HG03139 (cell line): ENCODE results near the gene SLCO4A1.
"Not testable (repeated sequence)": the region's sequence is repeated elsewhere in the genome, so short reads cannot be mapped to it uniquely, and the experiment has no call there.

Experiments used
- ATAC-seq: cut with Tn5 transposase; IDR thresholded peaks from one replicate; pipeline ENCODE4 v1.9.1; 2021; ENCODE audit not compliant: unreplicated experiment

The SLCO4A1 gene

DNA sequence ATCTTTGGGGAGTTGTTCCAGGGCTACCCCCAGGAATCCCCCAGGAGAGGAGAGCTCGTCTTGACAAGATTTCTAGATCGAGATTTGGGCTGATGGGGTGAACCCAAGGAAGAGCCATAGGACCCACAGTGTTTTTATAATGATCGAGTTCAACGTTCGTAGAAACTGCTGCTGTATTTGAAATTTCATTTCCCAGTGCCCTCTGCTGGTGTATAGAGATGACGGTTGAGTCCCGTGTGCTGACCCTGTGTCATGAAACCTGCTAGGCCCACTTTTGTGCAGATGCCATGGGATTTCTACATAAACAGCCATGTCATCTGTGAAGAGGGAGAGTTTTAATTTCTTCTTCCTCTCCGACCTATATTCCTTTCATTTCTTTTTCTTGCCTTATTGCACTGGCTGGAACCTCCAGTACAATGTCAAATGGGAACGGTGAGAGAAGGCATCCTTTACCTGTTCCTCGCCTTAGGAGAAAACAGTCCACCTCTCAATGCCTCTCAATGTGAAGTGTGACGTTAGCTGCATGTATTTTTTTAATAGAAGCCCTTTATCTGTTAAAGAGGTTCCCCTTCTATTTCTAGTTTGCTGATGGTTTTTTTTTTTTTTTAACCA, 37.8 kb downstream of the SLCO4A1 start:
- no peak for ATAC-seq

DNA sequence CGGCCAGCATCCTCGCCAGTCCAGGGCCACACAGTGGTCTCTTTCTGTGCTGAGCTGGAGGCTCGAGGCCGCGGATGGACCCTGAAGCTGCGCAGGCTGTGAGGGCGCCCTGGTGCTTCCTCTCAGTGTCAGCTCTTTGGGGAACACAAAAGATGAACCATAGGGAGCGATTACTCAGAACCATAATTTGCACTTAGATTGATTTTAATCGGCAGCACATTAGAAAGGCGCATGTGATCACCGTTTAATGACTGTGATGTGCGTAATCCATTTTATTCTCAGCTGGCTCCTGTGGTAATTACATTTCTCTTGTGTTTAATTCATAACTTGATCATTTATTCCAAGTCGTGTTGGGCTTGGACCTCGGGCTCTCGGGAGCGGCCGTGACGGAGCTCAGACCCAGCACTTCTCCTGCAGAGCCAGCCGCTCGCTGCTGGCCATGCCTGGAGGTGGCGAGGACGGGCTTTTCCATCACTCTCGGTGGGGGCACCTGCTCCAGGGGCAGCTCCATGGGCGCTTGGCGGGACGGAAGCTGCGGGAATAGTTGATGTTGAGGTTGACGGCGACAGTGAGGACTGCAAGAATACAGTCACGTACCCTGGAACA, 40.7 kb downstream of the SLCO4A1 start:
- no peak for ATAC-seq

DNA sequence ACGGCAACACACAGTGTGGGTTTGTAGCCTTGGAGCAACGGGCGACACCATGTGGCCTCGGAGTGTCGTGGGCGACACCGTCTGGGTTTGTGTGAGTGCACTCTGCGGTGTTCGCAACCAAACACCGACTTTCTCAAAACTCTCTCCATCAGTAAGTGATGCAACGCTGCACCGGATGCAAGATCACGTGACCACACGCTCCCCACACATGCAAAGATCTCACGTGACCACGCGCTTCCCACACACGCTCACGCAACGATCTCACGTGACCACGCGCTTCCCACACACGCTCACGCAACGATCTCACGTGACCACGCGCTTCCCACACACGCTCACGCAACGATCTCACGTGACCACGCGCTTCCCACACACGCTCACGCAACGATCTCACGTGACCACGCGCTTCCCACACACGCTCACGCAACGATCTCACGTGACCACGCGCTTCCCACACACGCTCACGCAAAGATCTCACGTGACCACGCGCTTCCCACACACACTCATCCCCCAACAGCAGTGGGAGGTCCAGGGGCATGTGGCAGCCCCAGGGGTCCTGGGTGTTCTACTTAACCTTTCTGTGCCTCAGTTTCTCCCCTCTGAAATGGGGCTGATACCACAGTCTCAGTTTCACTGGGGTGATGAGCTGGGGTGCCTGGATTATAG, 41.5 kb downstream of the SLCO4A1 start:
- ATAC-seq: not testable (repeated sequence)

DNA sequence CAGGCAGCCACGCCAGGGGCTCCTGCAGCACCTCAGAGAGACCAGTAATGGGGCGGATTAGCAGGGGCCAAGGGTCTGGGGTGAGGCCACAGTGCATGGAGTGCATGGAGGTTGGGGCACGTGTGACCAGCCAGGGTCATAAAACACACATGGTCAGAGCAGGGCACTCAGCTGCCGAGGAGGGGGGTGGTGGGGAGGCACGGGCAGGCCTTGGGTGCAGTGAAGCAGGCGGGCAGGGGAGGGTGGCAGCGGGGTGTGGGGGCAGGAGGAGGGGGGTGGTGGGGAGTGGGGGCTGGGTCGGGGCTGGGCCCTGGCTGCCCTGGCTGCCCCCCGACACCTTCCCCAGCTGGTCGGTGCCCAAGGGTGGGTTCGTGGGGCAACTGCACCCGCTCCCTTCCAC, 42.7 kb downstream of the SLCO4A1 start:
- no peak for ATAC-seq

DNA sequence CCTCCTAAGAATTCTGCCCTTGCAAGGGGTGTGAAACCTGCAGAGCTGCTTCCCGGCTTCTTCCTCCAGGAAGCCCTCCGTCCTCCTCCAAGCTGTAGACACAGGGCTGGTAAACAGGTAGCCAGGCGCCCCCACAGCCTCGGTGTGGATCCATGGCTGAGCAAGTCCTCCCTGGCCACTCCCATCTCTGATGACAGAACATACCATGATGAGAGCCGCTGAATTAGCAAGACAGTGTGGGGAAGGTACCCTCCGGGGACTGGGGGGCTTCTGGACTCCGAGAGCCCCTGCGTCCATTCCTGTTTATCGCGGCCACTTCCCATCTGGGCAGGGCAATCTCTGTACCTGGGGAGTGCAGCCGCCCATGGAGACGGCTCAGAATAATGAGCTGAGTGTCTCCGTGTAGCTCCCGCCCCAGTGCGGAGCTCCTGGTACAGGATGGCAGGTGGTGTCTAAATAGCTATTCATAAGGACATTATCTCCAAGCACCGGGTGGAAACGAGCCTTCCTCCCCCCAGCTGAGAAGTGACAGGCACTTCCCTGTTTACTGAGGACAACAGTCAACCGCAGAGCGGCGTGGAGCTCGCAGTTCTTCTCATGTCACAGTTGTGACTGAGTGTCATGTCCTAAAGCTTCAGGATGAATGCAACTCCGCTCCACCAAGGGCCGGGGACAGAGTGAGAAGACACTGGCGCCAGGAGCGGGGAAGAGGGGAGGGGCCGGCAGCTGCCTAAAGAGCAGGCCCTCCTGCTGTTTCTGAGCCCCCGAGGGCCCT, 43.7 kb downstream of the SLCO4A1 start:
- no peak for ATAC-seq

DNA sequence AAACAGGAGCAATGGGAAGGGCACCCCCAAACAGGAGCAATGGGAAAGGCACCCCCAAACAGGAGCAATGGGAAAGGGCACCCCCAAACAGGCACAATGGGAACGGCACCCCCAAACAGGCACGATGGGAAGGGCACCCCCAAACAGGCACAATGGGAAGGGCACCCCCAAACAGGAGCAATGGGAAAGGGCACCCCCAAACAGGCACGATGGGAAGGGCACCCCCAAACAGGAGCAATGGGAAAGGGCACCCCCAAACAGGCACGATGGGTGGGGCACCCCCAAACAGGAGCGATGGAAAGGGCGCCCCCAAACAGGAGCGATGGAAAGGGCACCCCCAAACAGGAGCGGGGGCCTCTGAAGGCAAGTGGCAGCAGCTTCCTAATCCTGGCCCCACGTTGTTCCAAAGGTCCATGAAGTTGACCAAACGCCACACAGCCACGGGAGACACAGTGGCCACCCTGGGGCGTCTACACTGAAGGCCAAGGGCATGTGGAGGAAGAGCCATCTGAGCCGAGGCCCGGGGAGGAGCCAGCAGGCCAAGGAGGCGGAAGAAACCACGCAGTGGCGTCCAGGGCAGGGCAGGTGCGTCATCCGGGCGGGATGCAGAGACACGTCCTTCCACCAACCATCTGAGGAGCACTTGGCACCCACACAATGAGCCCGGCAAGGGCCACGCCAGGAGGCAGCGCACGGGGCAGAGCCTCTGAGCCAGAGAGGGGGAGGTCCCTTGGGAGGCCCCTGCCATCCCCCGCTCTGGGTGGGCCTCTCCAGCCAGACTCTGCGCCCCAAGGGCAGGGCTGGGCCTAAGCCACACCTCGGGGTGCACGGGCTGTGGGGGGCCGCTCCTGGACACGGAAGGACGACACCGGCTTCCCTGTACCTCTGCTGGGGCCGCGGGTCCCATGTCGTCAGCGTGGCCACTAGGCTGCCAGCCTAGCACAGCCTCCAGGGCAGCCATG, 44.8 kb downstream of the SLCO4A1 start:
- ATAC-seq: no peak

DNA sequence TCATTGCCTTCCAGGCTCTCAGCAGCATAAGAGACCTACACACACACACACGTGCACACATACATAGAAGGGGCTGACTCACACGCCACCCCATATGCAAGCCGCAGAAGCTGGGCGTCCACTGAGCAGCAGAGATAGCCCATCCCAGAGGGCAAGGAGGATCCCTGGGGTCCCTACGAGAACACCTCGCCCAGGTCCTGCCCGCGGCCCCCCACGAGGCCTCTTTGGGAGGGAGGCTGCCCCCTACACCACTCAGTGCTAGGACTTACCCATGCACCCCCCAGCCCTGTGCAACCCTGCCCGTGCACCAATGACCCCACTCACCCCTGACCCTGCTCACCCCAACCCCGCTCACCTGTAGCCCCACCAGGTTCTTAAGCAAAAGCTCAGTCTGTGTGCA, 45.8 kb downstream of the SLCO4A1 start:
- ATAC-seq: no peak

DNA sequence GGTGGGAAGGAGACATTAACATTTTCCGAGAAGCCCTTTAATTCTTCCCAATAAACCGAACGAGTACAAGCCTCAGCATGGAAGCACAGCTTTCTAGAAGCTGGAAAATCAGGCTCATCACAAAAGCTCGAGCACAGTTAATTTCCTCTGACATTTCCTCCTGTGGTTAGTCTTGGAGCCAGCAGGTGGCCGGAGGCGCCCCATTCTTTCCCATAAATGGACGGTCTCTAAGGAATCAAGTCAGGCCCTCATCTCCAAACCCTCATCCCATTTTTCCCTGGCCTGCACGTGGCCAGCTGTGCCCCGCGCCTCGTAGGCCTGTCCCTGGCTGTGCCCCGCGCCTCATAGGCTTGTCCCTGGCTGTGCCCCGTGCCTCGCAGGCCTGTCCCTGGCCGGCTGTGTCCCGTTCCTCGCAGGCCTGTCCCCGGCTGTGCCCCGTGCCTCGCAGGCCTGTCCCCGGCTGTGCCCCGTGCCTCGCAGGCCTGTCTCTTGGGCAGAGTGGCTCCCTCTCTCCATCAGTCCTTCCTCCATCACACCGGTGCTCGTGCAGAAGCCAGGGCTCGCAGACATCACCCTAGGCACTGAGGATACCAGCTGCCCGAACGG, 46.7 kb downstream of the SLCO4A1 start:
- no peak for ATAC-seq

DNA sequence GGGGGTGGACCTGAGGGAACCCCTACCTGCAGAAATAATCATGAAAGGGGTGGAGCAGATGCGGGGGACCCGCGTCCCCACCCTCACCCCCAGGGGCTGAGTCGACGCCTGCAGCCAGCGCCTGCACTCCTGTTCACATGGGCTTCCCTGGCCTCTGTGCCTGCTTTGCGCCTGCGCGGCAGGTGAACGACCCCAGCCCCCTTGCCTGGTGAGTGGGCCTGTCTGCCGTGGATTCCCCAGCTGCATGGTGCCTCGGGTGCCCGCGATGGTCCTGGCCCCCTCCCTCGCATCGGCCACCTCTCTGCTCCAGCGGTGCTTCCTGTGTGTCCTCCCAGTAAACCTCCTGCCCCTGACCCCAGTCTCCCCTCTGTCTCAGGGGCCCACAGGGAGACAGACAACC, 47.6 kb downstream of the SLCO4A1 start:
- no peak for ATAC-seq

DNA sequence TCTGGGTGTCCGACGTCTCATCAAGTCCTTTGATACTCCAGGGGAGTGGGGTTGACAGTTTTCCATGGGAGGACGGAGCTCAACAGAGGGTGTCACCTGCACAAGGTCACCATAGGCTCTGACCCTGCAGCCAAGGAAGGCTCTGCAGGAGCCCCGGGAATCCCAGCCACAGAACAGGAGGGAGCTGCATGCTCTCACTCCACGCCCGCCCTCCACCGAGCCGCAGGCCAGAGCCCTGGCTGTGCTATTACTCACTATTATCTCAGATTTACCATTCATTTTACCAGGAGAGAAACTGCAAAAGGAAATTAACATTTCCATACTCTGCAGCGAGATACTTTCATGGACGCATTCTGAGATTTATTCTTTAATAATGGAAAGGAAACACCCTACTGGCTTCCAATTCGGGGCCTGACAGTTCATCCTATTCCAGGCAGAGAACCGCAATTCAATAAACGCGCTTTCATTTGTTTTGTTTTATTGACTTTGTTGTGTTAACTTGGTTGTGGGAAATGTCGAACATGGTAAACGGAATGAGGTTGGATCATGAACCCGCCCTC, 48.0 kb downstream of the SLCO4A1 start:
- no peak for ATAC-seq

DNA sequence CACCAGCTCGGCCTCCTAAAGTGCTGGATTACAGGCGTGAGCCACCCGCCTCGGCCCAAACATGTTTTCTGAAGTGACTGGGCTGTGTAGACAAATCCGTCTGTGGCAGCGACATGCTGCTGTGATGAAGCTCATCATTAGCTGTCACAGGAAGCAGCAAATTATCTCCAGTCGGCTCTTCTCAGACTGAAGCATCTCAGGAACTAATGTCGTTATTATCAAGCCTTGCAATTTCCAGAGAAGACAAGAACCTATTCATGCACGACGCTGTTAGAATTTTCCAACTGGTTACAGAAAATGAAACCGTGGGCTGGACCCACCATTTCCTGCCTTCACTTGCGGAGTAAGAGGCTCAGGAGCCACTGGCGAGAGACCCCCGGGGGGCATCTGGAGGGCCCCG, 49.2 kb downstream of the SLCO4A1 start:
- ATAC-seq: no peak

DNA sequence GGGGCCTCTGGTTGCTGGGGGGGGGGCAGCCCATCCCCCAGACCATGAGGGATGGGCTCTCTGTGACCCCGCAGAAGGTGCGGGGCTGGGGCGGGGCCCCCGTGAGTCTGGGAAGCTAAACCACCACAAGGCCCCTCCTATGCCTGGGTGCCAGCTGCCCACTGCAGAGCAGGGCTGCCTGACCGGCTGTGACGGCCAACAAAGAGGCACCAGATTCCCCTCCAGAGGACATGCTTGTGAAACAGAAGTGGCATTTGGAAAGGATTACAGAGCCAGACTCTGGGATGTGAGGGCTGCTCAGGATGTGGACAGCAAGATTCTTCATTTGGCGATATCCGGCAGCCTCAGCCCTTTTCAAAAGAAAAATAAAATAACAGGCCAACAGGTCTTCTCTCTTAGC, 49.9 kb downstream of the SLCO4A1 start:
- ATAC-seq: no peak

DNA sequence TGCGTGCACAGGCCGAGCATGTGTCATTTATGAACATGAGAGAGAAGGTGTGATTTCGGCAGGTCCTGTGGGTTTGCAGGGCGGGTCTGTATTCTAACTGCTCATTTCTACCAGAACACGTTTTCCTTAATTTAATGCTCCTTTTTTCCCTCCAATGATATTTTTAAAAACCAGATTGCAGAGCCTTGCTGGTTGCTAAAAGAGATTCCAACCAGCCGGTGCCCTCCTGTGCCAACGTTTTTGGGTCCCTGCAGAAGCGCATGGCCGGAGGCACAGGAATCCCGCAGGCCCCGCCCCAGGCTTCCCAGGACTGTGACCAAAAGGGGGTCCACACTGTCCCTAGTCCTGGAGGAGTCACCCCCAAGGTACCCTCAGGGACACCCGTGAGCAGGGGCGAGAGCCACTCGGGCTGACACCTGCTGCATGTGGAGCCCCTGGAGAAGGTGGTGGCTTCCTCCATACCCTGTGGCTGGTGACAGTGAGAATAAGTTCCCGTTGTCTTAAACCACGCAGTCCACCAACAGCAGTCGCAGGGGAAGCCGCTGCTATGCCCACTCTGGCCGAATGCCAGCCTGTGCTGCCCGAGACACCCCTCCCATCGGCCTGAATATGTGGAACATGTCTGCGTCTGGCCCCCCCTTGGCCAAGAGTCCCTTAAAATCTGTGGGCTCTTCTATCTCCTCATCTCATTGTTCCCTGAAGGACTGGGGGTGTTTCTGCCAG, 50.7 kb downstream of the SLCO4A1 start:
- ATAC-seq: no peak

DNA sequence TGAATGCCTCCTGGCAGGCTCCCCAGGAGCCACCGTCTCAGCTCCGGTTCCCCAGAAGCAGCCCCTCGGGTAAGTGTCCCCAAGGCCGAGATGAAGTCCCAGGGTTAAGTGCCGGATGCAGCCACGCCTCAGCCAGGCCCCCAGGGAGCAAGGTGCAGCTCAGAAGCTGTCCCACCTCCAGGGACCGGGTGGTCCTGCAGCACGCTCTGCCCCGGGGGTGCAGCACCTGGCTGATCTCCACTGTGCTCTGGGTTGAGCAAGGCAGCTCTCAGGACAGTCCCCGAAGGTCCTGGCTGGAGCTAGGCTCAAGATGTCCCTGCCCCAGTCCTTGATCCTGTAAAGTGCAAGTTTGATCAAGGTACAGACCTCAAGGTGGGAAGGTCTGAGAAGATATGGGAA, 51.2 kb downstream of the SLCO4A1 start:
- no peak for ATAC-seq

DNA sequence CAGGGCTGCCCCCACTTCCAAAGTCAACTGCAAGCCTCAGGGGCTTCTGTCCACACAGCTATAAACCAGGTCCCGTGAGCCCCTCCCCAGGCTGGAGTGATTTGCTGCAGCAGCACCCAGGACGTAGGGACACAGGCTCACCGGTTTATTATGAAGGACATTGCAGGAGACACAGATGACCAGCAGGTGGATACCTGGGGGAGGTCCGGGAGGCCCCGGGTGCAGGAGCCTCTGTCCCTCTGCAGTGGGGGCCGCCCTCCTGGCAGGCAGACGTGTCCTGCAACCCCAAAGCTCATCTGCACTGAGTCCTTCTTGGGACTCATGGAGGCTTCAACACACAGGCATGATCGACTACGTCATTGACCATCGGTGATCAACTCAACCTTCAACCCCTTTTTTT, 51.8 kb downstream of the SLCO4A1 start:
- no peak for ATAC-seq

DNA sequence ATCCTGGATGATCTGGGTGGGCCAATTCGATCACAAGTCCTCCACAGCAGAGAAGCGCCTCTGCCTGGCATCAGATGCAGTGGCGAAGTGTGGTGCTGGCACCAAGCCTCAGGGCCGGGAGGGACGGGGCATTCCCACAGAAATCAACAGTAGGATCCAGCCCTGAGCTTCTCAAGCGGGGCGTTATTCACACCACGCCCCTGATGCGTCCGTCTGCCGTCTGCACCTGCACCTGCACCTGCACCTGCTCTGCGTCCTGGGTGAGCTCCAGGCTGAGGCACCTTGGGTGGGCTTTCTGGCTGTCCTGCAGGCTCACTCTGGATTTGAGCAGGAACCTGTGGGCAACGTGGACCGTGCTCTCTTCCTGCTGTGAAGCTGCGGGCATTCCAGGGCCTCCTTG, 52.6 kb downstream of the SLCO4A1 start:
- no peak for ATAC-seq

DNA sequence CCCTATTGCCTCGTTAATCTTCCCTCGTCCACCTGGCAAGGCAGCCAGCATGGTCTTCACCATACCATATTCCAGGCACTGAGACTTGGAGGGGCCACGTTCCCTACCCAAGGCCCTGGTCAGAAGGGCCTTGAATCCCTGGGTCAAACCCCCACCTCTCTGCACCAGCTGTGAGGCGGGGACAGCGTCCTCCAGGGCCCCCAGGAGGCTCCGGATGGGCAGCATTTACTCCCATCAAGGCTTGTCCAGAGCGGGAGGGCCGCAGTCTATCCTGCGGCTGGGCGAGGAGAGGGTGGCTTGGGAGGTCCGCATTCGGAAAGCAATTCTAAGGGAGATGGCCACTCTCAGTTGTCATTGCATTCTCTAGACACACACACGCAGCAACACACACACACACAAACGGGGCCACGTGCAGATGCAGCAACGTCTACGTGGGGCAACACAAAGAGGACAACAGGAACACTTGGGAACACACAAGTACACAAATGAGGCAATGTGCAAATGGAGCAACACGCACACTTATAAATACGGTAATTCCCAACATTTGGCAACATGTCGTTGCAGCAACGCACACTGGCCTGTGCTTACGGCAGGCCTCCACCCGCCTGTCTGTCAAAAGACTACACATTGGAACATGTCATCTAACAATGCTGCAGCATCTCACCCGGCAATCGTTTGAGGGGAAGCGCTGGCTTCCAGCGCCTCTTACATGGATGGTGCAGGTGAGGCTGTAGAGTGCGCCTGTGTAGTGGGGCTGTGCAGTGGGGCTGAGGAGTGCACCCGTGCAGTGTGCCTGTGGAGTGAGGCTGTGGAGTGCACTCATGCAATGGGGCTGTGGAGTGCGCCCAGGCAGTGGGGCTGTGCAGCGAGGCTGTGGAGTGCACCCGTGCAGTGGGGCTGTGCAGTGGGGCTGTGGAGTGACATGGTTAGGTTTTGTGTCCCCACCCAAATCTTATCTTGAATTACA, 53.4 kb downstream of the SLCO4A1 start:
- ATAC-seq: no peak

DNA sequence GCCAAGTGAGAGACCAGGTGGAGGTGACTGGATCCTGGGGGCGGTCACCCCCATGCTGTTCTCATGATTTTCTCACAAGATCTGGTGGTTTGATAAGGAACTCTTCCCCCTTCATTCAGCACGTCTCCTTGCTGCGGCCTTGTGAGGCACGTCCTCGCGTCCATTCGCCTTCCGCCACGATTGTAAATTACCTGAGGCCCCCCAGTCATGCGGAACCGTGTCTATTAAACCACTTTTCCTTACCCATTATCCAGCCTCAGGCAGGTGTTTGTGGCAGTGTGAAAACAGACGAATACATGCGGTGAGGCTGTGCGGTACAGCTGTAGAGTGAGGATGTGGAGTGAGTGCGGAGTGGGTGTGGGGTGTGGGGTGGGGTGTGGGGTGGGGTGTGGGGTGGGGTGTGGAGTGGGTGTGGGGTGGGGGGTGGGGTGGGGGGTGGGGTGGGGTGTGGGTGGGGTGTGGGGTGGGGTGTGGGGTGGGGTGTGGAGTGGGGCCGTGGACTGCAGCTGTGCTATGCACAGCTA, 54.2 kb downstream of the SLCO4A1 start:
- no peak for ATAC-seq
